ENCODE measurements around the gene PTPRN2. TPM values are rescaled to one million over a fixed set of nuclear protein-coding genes. Genes with fewer than 3 reads are reported as not detected.

Gene PTPRN2
- total and polyA plus RNA-seq, 2 of the 13 experiments (the other 11 are each of a cell fraction or from before 2014, with no cell fraction given): 2.5 to 24.2 TPM

DNA sequence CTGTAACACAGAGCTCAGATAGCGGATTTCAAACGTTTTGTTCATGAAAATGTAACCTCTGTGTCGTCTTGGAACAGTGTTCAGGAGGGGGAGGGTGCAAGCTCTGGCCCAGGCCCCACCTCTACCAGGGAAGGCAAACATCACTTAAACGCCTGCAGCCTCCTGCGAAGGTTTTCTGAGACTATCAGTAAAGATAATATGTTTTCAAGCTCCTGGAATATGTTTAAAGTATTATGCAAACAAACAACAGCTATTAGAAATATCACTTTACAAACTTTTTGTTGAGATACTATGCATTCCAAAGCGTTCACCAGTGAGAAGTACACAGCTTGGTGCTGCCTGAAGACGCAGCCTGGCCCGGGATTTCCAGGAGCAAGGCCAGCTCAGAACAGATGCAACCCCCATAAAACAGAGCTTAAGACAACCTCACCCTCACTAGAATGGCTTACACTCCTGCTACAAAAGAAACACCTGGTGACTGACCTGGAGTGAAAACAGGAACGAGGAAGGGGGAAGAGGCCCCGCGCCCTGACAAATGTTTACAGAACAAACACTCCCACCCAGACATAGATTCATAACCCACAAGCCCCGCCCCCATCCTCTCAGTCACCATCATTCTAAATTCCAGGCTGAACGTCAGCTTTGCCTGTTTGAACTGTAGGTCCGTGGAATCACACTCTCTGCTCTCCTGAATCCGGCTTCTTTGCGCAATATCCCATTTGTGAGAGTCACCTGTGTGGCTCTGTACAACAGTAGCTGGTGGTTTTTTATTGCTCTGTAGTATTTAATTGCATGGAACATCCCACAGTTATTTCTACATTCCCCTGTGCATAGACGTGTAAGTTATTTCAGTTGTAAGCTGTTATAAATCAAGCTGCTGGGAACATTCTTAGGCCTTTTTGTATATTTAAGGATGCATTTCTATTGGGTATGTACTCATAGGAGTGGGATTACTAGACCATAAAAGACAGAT lies 155.0 kb downstream of the PTPRN2 start:
- POLR2A ChIA-PET: interaction anchor here (1.0 to 1.1 kb wide), 2 partner anchors 431 to 544 kb away, joined by 3 read pairs; no protein-coding TSS in a partner anchor
- Histone ChIP-seq H3K27ac (ENCODE audit: extremely low read length, insufficient read depth, low read length) (peak overlapping the region; percentile 72), H3K4me3 (replicated peaks in 1 of 3; ENCODE audit: insufficient read depth in 1 of 3, low read depth in 2 of 3, low read length in 3 of 3) (peak overlapping the region; percentile 1 to 47 (median 39); a peak in 5 of 6 replicates), H3K4me1 (ENCODE audit: insufficient read depth, low read length) (peaks cover 33% of the 10 kb centered on the region), H3K79me2 (ENCODE audit: insufficient read depth, low read length) (no peaks in the 10 kb centered on the region), H2AFZ (ENCODE audit: low read length) (no peak overlapping the region), H3K36me3 (replicated peaks in 1 of 2; ENCODE audit: control insufficient read depth in 1 of 2, insufficient read depth in 2 of 2, low read length in 2 of 2) (no peaks in the 10 kb centered on the region; a peak in 2 of 5 replicates), H3K27me3 (ENCODE audit: control insufficient read depth in 1 of 2, insufficient read depth in 2 of 2, low read length in 2 of 2) (no peaks in the 10 kb centered on the region), H3K9ac (ENCODE audit: insufficient read depth, low read depth, low read length) (no peak overlapping the region), H3K9me3 (ENCODE audit: low read length) (no peaks in the 10 kb centered on the region), H3K4me2 (ENCODE audit: low read depth, low read length) (peak overlapping the region; percentile 87), H4K20me1 (ENCODE audit: insufficient read depth, low read length) (peaks cover 32% of the 10 kb centered on the region; the same call in 1 of the 2 replicates)
- BruUV-seq (replicated peaks): TSS peak; percentile 77
- CTCF ChIA-PET (ENCODE audit: low intra/inter-chr PET ratio, low total read pairs): no interaction called here
- DNase-seq (ENCODE audit: low spot score): peak; percentile 95
- 0% methylated on average over 15 of the region's 17 CpGs for WGBS (ENCODE audit: low lambda C conversion rate)
- FAIRE-seq: peak; percentile 95
- in situ Hi-C loops (cut with HindIII; ENCODE audit: extremely low pct_ligation_motif_present, low pct_unique_long_range_greater_than_20kb): no loop called here
- ATAC-seq: peak; percentile 92
- intact Hi-C loops (cut with micrococcal nuclease; ENCODE audit: unreplicated experiment): loop anchor here (10.0 kb wide), 1 partner anchor 62 kb away; no protein-coding TSS in a partner anchor
- TF ChIP-seq LCORL (IDR thresholded peaks at IDR 0.05) (no peak), LCORL (CRISPR knock-in tag; IDR thresholded peaks at IDR 0.05) (peak; percentile 48; the same call in 1 of the 2 replicates), ZNF292 (CRISPR knock-in tag; IDR thresholded peaks at IDR 0.05; ENCODE audit: borderline replicate concordance, low read depth) (peak; percentile 69; the same call in 1 of the 2 replicates), MIER2 (CRISPR knock-in tag; IDR thresholded peaks at IDR 0.05) (0 out of 2 replicates have a peak, but pooled peaks have one; percentile 28), ZNF331 (CRISPR knock-in tag; IDR thresholded peaks at IDR 0.05) (peak; percentile 67), FOXO1 (CRISPR knock-in tag; IDR thresholded peaks at IDR 0.05) (peak; percentile 34; the same call in 1 of the 2 replicates), TOE1 (CRISPR knock-in tag; IDR thresholded peaks at IDR 0.05) (0 out of 2 replicates have a peak, but pooled peaks have one; percentile 25), FOXK1 (CRISPR knock-in tag; IDR thresholded peaks at IDR 0.05; ENCODE audit: borderline replicate concordance, low read depth) (peak; percentile 42; the same call in 1 of the 2 replicates), ZNF737 (CRISPR knock-in tag; IDR thresholded peaks at IDR 0.05; ENCODE audit: borderline replicate concordance) (no peak), ZNF570 (CRISPR knock-in tag; IDR thresholded peaks at IDR 0.05; ENCODE audit: borderline replicate concordance) (no peak), RCOR2 (CRISPR knock-in tag; IDR thresholded peaks at IDR 0.05) (peak; percentile 62; the same call in 1 of the 2 replicates), ZNF781 (CRISPR knock-in tag; IDR thresholded peaks at IDR 0.05; ENCODE audit: borderline replicate concordance, not compliant biosample characterization) (peak; percentile 40), HOXA5 (CRISPR knock-in tag; IDR thresholded peaks at IDR 0.05) (peak; percentile 93), KMT2B (CRISPR knock-in tag; IDR thresholded peaks at IDR 0.05) (0 out of 2 replicates have a peak, but pooled peaks have one; percentile 36)
- TF ChIP-seq, protein P1, sequence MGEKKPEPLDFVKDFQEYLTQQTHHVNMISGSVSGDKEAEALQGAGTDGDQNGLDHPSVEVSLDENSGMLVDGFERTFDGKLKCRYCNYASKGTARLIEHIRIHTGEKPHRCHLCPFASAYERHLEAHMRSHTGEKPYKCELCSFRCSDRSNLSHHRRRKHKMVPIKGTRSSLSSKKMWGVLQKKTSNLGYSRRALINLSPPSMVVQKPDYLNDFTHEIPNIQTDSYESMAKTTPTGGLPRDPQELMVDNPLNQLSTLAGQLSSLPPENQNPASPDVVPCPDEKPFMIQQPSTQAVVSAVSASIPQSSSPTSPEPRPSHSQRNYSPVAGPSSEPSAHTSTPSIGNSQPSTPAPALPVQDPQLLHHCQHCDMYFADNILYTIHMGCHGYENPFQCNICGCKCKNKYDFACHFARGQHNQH (CRISPR knock-in tag; IDR thresholded peaks at IDR 0.05): peak; percentile 58; the same call in 1 of the 2 replicates
- TF ChIP-seq, protein P2, sequence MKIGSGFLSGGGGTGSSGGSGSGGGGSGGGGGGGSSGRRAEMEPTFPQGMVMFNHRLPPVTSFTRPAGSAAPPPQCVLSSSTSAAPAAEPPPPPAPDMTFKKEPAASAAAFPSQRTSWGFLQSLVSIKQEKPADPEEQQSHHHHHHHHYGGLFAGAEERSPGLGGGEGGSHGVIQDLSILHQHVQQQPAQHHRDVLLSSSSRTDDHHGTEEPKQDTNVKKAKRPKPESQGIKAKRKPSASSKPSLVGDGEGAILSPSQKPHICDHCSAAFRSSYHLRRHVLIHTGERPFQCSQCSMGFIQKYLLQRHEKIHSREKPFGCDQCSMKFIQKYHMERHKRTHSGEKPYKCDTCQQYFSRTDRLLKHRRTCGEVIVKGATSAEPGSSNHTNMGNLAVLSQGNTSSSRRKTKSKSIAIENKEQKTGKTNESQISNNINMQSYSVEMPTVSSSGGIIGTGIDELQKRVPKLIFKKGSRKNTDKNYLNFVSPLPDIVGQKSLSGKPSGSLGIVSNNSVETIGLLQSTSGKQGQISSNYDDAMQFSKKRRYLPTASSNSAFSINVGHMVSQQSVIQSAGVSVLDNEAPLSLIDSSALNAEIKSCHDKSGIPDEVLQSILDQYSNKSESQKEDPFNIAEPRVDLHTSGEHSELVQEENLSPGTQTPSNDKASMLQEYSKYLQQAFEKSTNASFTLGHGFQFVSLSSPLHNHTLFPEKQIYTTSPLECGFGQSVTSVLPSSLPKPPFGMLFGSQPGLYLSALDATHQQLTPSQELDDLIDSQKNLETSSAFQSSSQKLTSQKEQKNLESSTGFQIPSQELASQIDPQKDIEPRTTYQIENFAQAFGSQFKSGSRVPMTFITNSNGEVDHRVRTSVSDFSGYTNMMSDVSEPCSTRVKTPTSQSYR (CRISPR knock-in tag; IDR thresholded peaks at IDR 0.05; ENCODE audit: borderline replicate concordance): peak; percentile 49; the same call in 1 of the 2 replicates
- TF ChIP-seq, protein P3, sequence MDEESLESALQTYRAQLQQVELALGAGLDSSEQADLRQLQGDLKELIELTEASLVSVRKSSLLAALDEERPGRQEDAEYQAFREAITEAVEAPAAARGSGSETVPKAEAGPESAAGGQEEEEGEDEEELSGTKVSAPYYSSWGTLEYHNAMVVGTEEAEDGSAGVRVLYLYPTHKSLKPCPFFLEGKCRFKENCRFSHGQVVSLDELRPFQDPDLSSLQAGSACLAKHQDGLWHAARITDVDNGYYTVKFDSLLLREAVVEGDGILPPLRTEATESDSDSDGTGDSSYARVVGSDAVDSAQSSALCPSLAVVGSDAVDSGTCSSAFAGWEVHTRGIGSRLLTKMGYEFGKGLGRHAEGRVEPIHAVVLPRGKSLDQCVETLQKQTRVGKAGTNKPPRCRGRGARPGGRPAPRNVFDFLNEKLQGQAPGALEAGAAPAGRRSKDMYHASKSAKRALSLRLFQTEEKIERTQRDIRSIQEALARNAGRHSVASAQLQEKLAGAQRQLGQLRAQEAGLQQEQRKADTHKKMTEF (CRISPR knock-in tag; IDR thresholded peaks at IDR 0.05): peak; percentile 55
